GM12891 (cell line): ENCODE results near the gene PCLAF.
"Not testable (repeated sequence)": the region's sequence is repeated elsewhere in the genome, so short reads cannot be mapped to it uniquely, and the experiment has no call there.

Experiments used
- DNase-seq: peaks from one replicate; pipeline ENCODE4 v3.0.0; 2011; ENCODE audit warnings: low spot score; ENCODE audit not compliant: insufficient read length
- FAIRE-seq: peaks from 2 replicates; lab custom pipeline; 2011; peaks lifted over from hg19 to GRCh38; lab: Jason Lieb, UNC
- PAX5 ChIP-seq: IDR thresholded peaks from 2 replicates; pipeline ENCODE4 v1.6.1; 2011; ENCODE audit warnings: low read length, moderate library complexity, mild to moderate bottlenecking; ENCODE audit not compliant: insufficient read depth, severe bottlenecking
- POLR2A ChIP-seq: IDR thresholded peaks from 2 replicates; pipeline ENCODE4 v1.6.1; 2011; ENCODE audit warnings: low read depth, low read length, control low read depth
- POLR2AphosphoS5 ChIP-seq: IDR thresholded peaks from 2 replicates; pipeline ENCODE4 v1.6.1; 2011; ENCODE audit warnings: low read depth, low read length, control low read depth
- POU2F2 ChIP-seq: IDR thresholded peaks from 2 replicates; pipeline ENCODE4 v1.6.1; 2011; ENCODE audit warnings: low read depth, mild to moderate bottlenecking, control low read depth, low read length, moderate library complexity
- SPI1 ChIP-seq: IDR thresholded peaks from 2 replicates; pipeline ENCODE4 v1.6.1; 2011; ENCODE audit warnings: low read depth, low read length, control low read depth
- TAF1 ChIP-seq: IDR thresholded peaks from 2 replicates; pipeline ENCODE4 v1.6.1; 2011; ENCODE audit warnings: low read depth, low read length, control low read depth

The PCLAF gene

GRCh38 chr15:64396789-64397188 is 15.5 kb upstream of the PCLAF start:
- no peak for TF ChIP-seq POLR2AphosphoS5
- no peak for TF ChIP-seq POLR2A
- no peak for TF ChIP-seq PAX5
- TF ChIP-seq TAF1: no peak
- TF ChIP-seq SPI1: no peak
- TF ChIP-seq POU2F2: no peak
- no peak for FAIRE-seq
- no peak for DNase-seq

GRCh38 chr15:64392471-64392870 is 11.2 kb upstream of the PCLAF start:
- not testable (repeated sequence) for DNase-seq, FAIRE-seq

GRCh38 chr15:64389036-64389435 is 7.8 kb upstream of the PCLAF start:
- FAIRE-seq (no peak), DNase-seq (no peak)
- no peak for TF ChIP-seq POLR2A
- no peak for TF ChIP-seq PAX5
- TF ChIP-seq SPI1: no peak
- TF ChIP-seq POU2F2: no peak

GRCh38 chr15:64387562-64388168 is 6.4 kb upstream of the PCLAF start, which contains the start of gene TRIP4:
TRIP4 (plus strand) TSS chr15:64387836; CDS start chr15:64387864, 28 bp downstream.
- DNase-seq (peak; percentile 83), FAIRE-seq (peak; percentile 99)
- peak; percentile 95 for TF ChIP-seq POLR2A
- TF ChIP-seq POU2F2: peak; percentile 93
- TF ChIP-seq POLR2AphosphoS5: peak; percentile 93
- peak; percentile 34 for TF ChIP-seq SPI1
- peak; percentile 97 for TF ChIP-seq TAF1
- TF ChIP-seq PAX5: peak; percentile 89

GRCh38 chr15:64386291-64386690 is 5.0 kb upstream of the PCLAF start:
- TF ChIP-seq PAX5 (no peak), POLR2A (no peak), SPI1 (no peak), TAF1 (no peak), POLR2AphosphoS5 (no peak), POU2F2 (no peak)
- FAIRE-seq (no peak), DNase-seq (no peak)

- no peak for FAIRE-seq
- TF ChIP-seq PAX5 (no peak), SPI1 (no peak), POLR2AphosphoS5 (no peak), POU2F2 (no peak), POLR2A (no peak), TAF1 (no peak)
- no peak for DNase-seq
Observed at GRCh38 chr15:64383760-64384159, 2.5 kb upstream of the PCLAF start.

GRCh38 chr15:64380130-64380870 is 941 bp downstream of the PCLAF start:
- FAIRE-seq, DNase-seq: not testable (repeated sequence)

GRCh38 chr15:64379216-64379960 is 1.9 kb downstream of the PCLAF start:
- FAIRE-seq (no peak), DNase-seq (no peak)
- TF ChIP-seq TAF1 (no peak), PAX5 (no peak), POLR2AphosphoS5 (no peak), POLR2A (no peak), SPI1 (no peak), POU2F2 (no peak)

GRCh38 chr15:64373360-64373759 is 7.9 kb downstream of the PCLAF start:
- DNase-seq: no peak
- TF ChIP-seq PAX5 (no peak), TAF1 (no peak), POLR2A (no peak), POLR2AphosphoS5 (no peak), POU2F2 (no peak), SPI1 (no peak)
- FAIRE-seq: no peak

- not testable (repeated sequence) for FAIRE-seq, DNase-seq
Observed at GRCh38 chr15:64371383-64371782, 9.9 kb downstream of the PCLAF start.
